ENCODE data around the gene INAFM1.
"Not testable (repeated sequence)": the region's sequence is repeated elsewhere in the genome, so short reads cannot be mapped to it uniquely, and the experiment has no call there.

Gene INAFM1

GRCh38 chr19:47240996-47241918 is 33.4 kb upstream of the INAFM1 start:
- in situ Hi-C loops (cut with MboI; ENCODE audit: low sequenced_read_pairs) = loop anchor here (10.0 kb wide), 1 partner anchor 166 kb away; no protein-coding TSS in a partner anchor

GRCh38 chr19:47241919-47242577 is 32.6 kb upstream of the INAFM1 start:
- in situ Hi-C loops (cut with MboI; ENCODE audit: low sequenced_read_pairs) = loop anchor here (10.0 kb wide), 1 partner anchor 167 kb away; no protein-coding TSS in a partner anchor

- in situ Hi-C loops (cut with MboI; ENCODE audit: low sequenced_read_pairs) = loop anchor here (10.0 kb wide), 1 partner anchor 169 kb away; no protein-coding TSS in a partner anchor
Observed at GRCh38 chr19:47243364-47243775, 31.3 kb upstream of the INAFM1 start.

- in situ Hi-C loops (cut with MboI; ENCODE audit: low sequenced_read_pairs) = loop anchor here (10.0 kb wide), 1 partner anchor 169 kb away; no protein-coding TSS in a partner anchor
Observed at GRCh38 chr19:47243776-47244547, 30.7 kb upstream of the INAFM1 start.

- in situ Hi-C loops (cut with MboI; ENCODE audit: low sequenced_read_pairs) = loop anchor here (10.0 kb wide), 1 partner anchor 173 kb away; no protein-coding TSS in a partner anchor
Observed at GRCh38 chr19:47247308-47247990, 27.2 kb upstream of the INAFM1 start.

- in situ Hi-C loops (cut with MboI; ENCODE audit: low sequenced_read_pairs) = not testable (repeated sequence)
Observed at GRCh38 chr19:47253016-47253415, 21.7 kb upstream of the INAFM1 start.

GRCh38 chr19:47253467-47253881 is 21.2 kb upstream of the INAFM1 start:
- in situ Hi-C loops (cut with MboI; ENCODE audit: low sequenced_read_pairs) = no loop called here

- in situ Hi-C loops (cut with MboI; ENCODE audit: low sequenced_read_pairs) = no loop called here
Observed at GRCh38 chr19:47253970-47254369, 20.7 kb upstream of the INAFM1 start.

- in situ Hi-C loops (cut with MboI; ENCODE audit: low sequenced_read_pairs) = no loop called here
Observed at GRCh38 chr19:47255879-47256692, 18.6 kb upstream of the INAFM1 start, which contains the start of gene CCDC9. Gene CCDC9 (plus strand): TSS chr19:47256525. CDS start chr19:47258401, 1,876 bp downstream.

- in situ Hi-C loops (cut with MboI; ENCODE audit: low sequenced_read_pairs) = no loop called here
Observed at GRCh38 chr19:47256693-47257410, 17.8 kb upstream of the INAFM1 start.

- in situ Hi-C loops (cut with MboI; ENCODE audit: low sequenced_read_pairs) = no loop called here
Observed at GRCh38 chr19:47257411-47258169, 17.1 kb upstream of the INAFM1 start.

- in situ Hi-C loops (cut with MboI; ENCODE audit: low sequenced_read_pairs) = no loop called here
Observed at GRCh38 chr19:47258434-47258833, 16.3 kb upstream of the INAFM1 start.

GRCh38 chr19:47258895-47259555 is 15.7 kb upstream of the INAFM1 start:
- in situ Hi-C loops (cut with MboI; ENCODE audit: low sequenced_read_pairs) = no loop called here

GRCh38 chr19:47260476-47260875 is 14.2 kb upstream of the INAFM1 start:
- in situ Hi-C loops (cut with MboI; ENCODE audit: low sequenced_read_pairs) = no loop called here

- in situ Hi-C loops (cut with MboI; ENCODE audit: low sequenced_read_pairs) = not testable (repeated sequence)
Observed at GRCh38 chr19:47261946-47262793, 12.5 kb upstream of the INAFM1 start.

- in situ Hi-C loops (cut with MboI; ENCODE audit: low sequenced_read_pairs) = no loop called here
Observed at GRCh38 chr19:47264629-47265028, 10.1 kb upstream of the INAFM1 start.
